Peyer's patch (tissue), 4 donors: ENCODE measurements around the gene ALDH8A1.

Experiments used
- CTCF ChIP-seq, 6 experiments: fragments of 450-650 bp in 4 of 6; fragments of 200-600 bp in 2 of 6; sonication (generic) in 1 of 6; IDR thresholded peaks; one replicate each; pipeline ENCODE4 v1.5.1; 2017 to 2019; ENCODE audit warnings: antibody characterized with exemption in 6 of 6, mild to moderate bottlenecking in 3 of 6, moderate library complexity in 1 of 6
- POLR2A ChIP-seq, 2 donors: fragments of 450-650 bp; IDR thresholded peaks; one replicate each; pipeline ENCODE4 v1.5.1; 2017; ENCODE audit warnings: antibody characterized with exemption in 2 of 2, mild to moderate bottlenecking in 2 of 2, moderate library complexity in 2 of 2

GRCh38 chr6:134951494-134952263 is 1.8 kb upstream of the ALDH8A1 start:
- TF ChIP-seq POLR2A (IDR thresholded peaks at IDR 0.05) (no peak), CTCF (IDR thresholded peaks at IDR 0.05) (no peak)
